Tibial nerve (tissue), 4 donors: ENCODE results near the gene NRG2. TPM values are rescaled to one million over a fixed set of nuclear protein-coding genes. Genes with fewer than 3 reads are reported as not detected.
A peak's percentile ranks its signal among the peaks of the same experiment; 100 is the strongest.

Experiments
- DNase-seq, 2 donors: peaks; one replicate each; pipeline ENCODE4 v3.0.0-alpha.2; 2019; ENCODE audit warnings: low spot score in 2 of 2
- H3K27ac ChIP-seq, 4 donors: fragments of 200-600 bp; sonication (generic) in 3 of 4; one replicate each; pipeline ENCODE4 v1.5.1; 2017 to 2019; ENCODE audit warnings: mild to moderate bottlenecking in 1 of 4
- H3K27me3 ChIP-seq, 2 donors: fragments of 200-600 bp; sonication (generic) in 1 of 2; one replicate each; pipeline versions ENCODE4 v1.5.1 to v1.6.0; 2017 to 2019
- H3K36me3 ChIP-seq, 3 donors: fragments of 200-600 bp; sonication (generic); one replicate each; pipeline ENCODE4 v1.5.1; 2018 to 2019
- H3K4me1 ChIP-seq, 4 donors: fragments of 200-600 bp; sonication (generic) in 3 of 4; one replicate each; pipeline ENCODE4 v1.5.1; 2017 to 2019
- H3K4me3 ChIP-seq, 4 donors: fragments of 200-600 bp; sonication (generic) in 3 of 4; one replicate each; pipeline ENCODE4 v1.5.1; 2017 to 2019; ENCODE audit warnings: mild to moderate bottlenecking in 1 of 4, moderate library complexity in 1 of 4
- H3K9me3 ChIP-seq, 4 donors: fragments of 200-600 bp; sonication (generic) in 3 of 4; one replicate each; pipeline ENCODE4 v1.5.1; 2017 to 2019
- EP300 ChIP-seq, 2 donors: sonication (generic); formaldehyde crosslinking; IDR thresholded peaks; one replicate each; pipeline ENCODE4 v1.6.1; 2017; ENCODE audit warnings: antibody characterized with exemption in 2 of 2, mild to moderate bottlenecking in 1 of 2
- POLR2A ChIP-seq, 2 donors: fragments of 450-650 bp; IDR thresholded peaks; one replicate each; pipeline ENCODE4 v1.6.1; 2017; ENCODE audit warnings: antibody characterized with exemption in 2 of 2, mild to moderate bottlenecking in 2 of 2, moderate library complexity in 2 of 2
- WGBS, 2 donors: methylation state at CpG; one replicate each; pipeline ENCODE4 v1.1.5; 2018; 5-methylcytosine and 5-hydroxymethylcytosine counted together
- total RNA-seq, 4 donors: library from RNA; depleted of rRNA; stranded (reverse); fragments of >200 nt; gene quantifications; one replicate each; pipeline ENCODE4 v1.1.0, GENCODE V29; 2016
- TF ChIP-seq, protein P1 (sequence below), 5 experiments: fragments of 200-600 bp in 3 of 5; fragments of 450-650 bp in 2 of 5; sonication (generic) in 3 of 5; IDR thresholded peaks; one replicate each; pipeline ENCODE4 v1.5.1; 2016 to 2019; ENCODE audit warnings: antibody characterized with exemption in 5 of 5, mild to moderate bottlenecking in 3 of 5, moderate library complexity in 2 of 5

The NRG2 gene
- total RNA-seq, 4 donors from 2014 or later: 2.0 to 5.1 (median 3.4) TPM

DNA sequence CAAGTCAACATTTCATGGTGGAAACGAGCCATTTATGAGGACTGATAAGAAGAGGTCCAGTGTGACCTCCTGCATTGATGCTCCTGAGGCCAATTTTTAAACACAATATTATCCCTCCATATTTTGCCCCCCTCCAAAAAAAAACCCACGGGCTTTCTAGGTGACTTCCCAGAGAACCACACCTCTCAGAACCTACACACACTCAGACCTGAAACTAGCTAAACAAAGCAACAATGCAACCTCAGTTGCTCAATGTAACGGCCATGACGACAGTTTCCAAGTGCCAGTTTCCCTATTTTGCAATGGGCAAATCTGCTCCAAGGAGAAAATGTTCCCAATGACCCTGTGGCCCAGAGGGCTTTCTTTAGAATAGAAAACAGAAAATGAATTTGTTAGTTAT lies 3.5 kb downstream of the NRG2 start:
- Histone ChIP-seq H3K4me3 (no peak overlapping the region), H3K9me3 (no peaks in the 10 kb centered on the region), H3K36me3 (no peaks in the 10 kb centered on the region), H3K4me1 (peaks cover 0 to 54% (median 18%) of the 10 kb centered on the region in 4 donors), H3K27ac (peak overlapping the region; percentile 24 to 84 (median 65)), H3K27me3 (peaks cover 0 to 6% of the 10 kb centered on the region in 2 donors)
- WGBS, 2 donors: 56 to 67% methylated on average over 4 of the region's 4 CpGs
- no peak for DNase-seq
- TF ChIP-seq, protein P1, sequence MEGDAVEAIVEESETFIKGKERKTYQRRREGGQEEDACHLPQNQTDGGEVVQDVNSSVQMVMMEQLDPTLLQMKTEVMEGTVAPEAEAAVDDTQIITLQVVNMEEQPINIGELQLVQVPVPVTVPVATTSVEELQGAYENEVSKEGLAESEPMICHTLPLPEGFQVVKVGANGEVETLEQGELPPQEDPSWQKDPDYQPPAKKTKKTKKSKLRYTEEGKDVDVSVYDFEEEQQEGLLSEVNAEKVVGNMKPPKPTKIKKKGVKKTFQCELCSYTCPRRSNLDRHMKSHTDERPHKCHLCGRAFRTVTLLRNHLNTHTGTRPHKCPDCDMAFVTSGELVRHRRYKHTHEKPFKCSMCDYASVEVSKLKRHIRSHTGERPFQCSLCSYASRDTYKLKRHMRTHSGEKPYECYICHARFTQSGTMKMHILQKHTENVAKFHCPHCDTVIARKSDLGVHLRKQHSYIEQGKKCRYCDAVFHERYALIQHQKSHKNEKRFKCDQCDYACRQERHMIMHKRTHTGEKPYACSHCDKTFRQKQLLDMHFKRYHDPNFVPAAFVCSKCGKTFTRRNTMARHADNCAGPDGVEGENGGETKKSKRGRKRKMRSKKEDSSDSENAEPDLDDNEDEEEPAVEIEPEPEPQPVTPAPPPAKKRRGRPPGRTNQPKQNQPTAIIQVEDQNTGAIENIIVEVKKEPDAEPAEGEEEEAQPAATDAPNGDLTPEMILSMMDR (IDR thresholded peaks at IDR 0.05): no peak
- no peak for TF ChIP-seq POLR2A (IDR thresholded peaks at IDR 0.05)
- peak in 1 of 2 donors; percentile 76 for TF ChIP-seq EP300 (IDR thresholded peaks at IDR 0.05)

DNA sequence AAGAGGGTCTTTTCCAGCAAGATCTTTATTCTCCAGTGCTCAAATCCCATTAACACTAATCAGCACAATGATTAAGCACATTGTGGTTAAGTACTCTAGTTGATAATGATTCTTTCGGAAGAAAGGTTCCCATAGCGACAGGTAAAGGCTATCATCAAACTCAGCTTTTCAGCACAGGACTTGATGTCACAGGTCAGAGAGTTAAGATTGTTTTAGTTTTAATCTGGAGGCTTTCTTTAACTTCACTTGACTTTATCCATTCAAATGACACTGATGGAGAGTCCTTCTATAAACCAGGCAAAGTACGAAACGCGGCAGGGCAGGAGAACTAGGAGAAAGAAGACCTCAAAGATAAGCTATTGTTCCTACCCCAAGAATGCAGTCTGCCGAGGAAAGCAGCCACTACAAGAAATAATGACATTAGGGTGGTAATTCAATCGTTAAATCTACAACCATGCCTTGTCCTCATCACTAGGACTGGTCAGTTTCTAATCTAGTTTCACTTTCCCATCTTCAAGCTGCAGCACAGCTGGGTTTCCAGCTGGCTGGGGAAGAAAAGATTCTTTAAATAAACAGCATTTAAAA lies 4.6 kb downstream of the NRG2 start:
- DNase-seq: no peak
- WGBS, 2 donors: 13 to 19% methylated on average over 7 of the region's 7 CpGs
- TF ChIP-seq POLR2A (IDR thresholded peaks at IDR 0.05) (no peak), EP300 (IDR thresholded peaks at IDR 0.05) (no peak)
- TF ChIP-seq, protein P1 (IDR thresholded peaks at IDR 0.05): no peak
- Histone ChIP-seq H3K36me3 (no peaks in the 10 kb centered on the region), H3K4me3 (peak overlapping the region; percentile 14 to 50 (median 37)), H3K27me3 (peaks cover 0 to 6% of the 10 kb centered on the region in 2 donors), H3K4me1 (peaks cover 0 to 50% (median 16%) of the 10 kb centered on the region in 4 donors), H3K9me3 (no peaks in the 10 kb centered on the region), H3K27ac (peak overlapping the region; percentile 24 to 84 (median 60))

DNA sequence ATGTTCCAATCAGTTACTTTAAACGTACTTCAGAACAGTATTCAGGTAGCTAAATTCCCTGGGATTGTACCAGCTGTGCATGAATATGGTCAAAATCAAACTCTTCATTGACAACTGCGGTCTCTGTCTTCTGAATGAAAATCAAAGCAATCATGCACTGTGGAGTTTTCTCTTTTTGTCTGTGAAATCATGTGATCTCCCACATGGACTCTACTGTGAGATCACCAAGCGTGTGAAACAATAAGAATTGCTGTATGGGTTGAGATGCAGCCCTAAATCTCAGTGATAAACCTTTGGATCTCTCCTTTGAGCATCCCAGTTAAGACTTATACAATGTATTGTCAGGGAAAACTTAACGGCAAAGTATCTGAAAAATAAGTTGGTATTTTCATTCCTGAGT lies 6.1 kb downstream of the NRG2 start:
- Histone ChIP-seq H3K4me1 (peaks cover 0 to 41% (median 14%) of the 10 kb centered on the region in 4 donors), H3K27ac (no peak overlapping the region), H3K27me3 (peaks cover 0 to 6% of the 10 kb centered on the region in 2 donors), H3K4me3 (no peak overlapping the region), H3K36me3 (no peaks in the 10 kb centered on the region), H3K9me3 (no peaks in the 10 kb centered on the region)
- TF ChIP-seq POLR2A (IDR thresholded peaks at IDR 0.05) (no peak), EP300 (IDR thresholded peaks at IDR 0.05) (no peak)
- TF ChIP-seq, protein P1 (IDR thresholded peaks at IDR 0.05): no peak
- 50 to 54% methylated on average over 4 of the region's 4 CpGs for WGBS, 2 donors
- no peak for DNase-seq

DNA sequence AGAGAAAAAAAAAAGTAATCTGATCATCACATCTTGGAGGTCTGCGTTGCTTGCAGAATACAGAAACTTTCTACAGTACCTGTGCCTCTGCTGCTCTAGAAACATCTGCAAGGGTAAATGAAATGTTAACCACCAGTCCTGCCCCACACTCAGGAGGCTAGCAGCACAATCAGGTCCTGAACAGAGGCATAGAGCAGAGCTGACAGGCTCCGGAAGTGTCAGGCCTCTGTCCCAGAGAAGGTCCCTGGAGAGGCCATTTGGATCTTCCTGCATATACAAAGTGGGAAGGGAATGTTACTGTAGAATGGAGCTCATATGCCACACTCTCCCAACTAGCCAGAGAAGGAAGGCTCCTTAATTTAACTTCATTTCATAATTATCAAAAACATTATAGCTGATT lies 7.2 kb downstream of the NRG2 start:
- DNase-seq: no peak
- Histone ChIP-seq H3K9me3 (no peaks in the 10 kb centered on the region), H3K27me3 (peaks cover 0 to 6% of the 10 kb centered on the region in 2 donors), H3K4me3 (no peak overlapping the region), H3K4me1 (peaks cover 0 to 31% (median 7%) of the 10 kb centered on the region in 4 donors), H3K27ac (no peak overlapping the region), H3K36me3 (no peaks in the 10 kb centered on the region)
- whole genome bisulfite sequencing, 2 donors: 62 to 70% methylated on average over 2 of the region's 2 CpGs
- no peak for TF ChIP-seq POLR2A (IDR thresholded peaks at IDR 0.05)
- TF ChIP-seq, protein P1 (IDR thresholded peaks at IDR 0.05): no peak
- TF ChIP-seq EP300 (IDR thresholded peaks at IDR 0.05): no peak

DNA sequence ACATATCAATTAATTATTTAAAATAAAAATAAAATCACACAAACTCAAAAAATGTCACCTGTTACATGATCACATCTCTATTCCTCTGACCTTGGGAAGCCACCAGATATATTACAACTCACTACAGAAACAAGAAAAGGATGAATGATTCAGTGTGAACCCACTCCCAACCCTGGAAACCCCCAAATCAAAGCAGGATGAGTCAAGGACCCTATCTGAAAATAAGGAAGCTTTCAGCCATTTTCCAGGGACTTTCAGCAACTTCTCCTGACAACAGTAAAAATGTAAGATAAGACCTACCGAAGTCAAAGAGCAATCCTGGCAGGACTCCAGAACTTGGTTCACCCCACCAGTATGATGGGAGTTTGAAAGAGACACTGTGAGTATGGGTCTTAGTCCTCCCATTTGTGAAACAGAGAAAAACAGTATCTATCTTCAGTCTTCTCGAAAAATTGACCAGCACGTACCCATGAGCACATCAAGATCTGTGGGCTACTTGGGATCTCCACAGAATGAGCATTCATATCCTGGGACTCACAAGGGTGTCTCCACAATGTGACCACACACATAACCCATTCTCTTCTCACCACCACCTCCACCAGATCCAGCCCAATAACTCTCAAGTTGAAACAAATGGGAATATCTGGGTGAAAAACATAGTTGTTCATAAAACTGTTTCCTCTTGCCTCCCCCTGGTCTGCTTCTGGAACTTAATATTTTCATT lies 9.9 kb downstream of the NRG2 start:
- H3K4me1 ChIP-seq: peaks cover 0 to 10% (median 3%) of the 10 kb centered on the region in 4 donors

More for the DNA sequence above, 9.9 kb downstream of the NRG2 start:
- Histone ChIP-seq H3K4me3 (no peak overlapping the region), H3K27ac (no peak overlapping the region), H3K27me3 (no peaks in the 10 kb centered on the region), H3K9me3 (no peaks in the 10 kb centered on the region), H3K36me3 (no peaks in the 10 kb centered on the region)
- DNase-seq: no peak
- no peak for TF ChIP-seq POLR2A (IDR thresholded peaks at IDR 0.05)
- TF ChIP-seq, protein P1 (IDR thresholded peaks at IDR 0.05): no peak
- TF ChIP-seq EP300 (IDR thresholded peaks at IDR 0.05): no peak
- 94 to 96% methylated on average over 3 of the region's 3 CpGs for WGBS, 2 donors
